A673 (cell line): ENCODE results near the gene ARHGAP21.

Experiments used
- EZH2 ChIP-seq: fragments of 200-600 bp; sonication (generic); IDR thresholded peaks from 2 replicates; pipeline ENCODE4 v1.6.1; 2017; ENCODE audit warnings: borderline replicate concordance, low read depth, mild to moderate bottlenecking, mixed read lengths, antibody characterized with exemption, low read length; ENCODE audit not compliant: poor library complexity, severe bottlenecking
- TF ChIP-seq, protein P1 (sequence below): fragments of 300-800, 200-600 bp; sonication (generic); conservative IDR thresholded peaks from 2 replicates; pipeline ENCODE4 v1.5.1; 2017; ENCODE audit warnings: low read depth, mild to moderate bottlenecking, antibody characterized with exemption, low read length, moderate library complexity, mixed read lengths

DNA sequence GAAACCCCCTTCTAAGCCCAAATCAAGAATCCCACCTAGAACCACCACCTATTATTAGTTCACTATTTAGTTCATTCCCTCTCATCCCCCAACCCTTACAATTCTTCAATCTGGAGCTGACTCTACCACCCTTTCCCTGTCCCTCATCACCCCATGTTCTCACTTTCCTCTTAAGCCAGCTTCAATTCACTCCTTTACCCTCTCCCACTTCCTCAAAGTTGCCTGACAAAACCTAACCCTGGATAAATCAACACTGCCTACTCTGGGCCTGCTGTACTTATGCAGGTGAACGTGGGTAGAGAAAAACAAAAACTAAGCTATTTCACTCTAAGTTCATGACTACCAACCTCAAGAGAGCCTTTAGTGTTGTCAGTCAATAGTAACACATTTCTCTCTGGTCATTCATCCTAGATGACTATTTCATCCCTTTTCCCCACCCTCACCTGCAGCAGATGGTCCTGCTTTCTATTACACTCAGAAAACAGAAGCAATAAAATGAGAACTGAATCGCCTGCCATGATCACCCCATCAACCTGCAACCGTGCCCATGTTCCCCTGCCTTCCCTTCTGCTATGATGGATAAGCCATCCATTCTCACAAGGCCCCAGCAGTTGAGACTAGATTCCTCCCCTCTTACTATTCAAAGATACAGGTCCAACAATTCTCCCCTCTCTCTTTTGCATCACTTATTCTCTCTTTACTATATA is 52.6 kb downstream of the ARHGAP21 start:
- TF ChIP-seq, protein P1, sequence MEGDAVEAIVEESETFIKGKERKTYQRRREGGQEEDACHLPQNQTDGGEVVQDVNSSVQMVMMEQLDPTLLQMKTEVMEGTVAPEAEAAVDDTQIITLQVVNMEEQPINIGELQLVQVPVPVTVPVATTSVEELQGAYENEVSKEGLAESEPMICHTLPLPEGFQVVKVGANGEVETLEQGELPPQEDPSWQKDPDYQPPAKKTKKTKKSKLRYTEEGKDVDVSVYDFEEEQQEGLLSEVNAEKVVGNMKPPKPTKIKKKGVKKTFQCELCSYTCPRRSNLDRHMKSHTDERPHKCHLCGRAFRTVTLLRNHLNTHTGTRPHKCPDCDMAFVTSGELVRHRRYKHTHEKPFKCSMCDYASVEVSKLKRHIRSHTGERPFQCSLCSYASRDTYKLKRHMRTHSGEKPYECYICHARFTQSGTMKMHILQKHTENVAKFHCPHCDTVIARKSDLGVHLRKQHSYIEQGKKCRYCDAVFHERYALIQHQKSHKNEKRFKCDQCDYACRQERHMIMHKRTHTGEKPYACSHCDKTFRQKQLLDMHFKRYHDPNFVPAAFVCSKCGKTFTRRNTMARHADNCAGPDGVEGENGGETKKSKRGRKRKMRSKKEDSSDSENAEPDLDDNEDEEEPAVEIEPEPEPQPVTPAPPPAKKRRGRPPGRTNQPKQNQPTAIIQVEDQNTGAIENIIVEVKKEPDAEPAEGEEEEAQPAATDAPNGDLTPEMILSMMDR = no peak
- no peak for TF ChIP-seq EZH2
